ENCODE results near the gene CYP26A1.

CYP26A1 gene

DNA sequence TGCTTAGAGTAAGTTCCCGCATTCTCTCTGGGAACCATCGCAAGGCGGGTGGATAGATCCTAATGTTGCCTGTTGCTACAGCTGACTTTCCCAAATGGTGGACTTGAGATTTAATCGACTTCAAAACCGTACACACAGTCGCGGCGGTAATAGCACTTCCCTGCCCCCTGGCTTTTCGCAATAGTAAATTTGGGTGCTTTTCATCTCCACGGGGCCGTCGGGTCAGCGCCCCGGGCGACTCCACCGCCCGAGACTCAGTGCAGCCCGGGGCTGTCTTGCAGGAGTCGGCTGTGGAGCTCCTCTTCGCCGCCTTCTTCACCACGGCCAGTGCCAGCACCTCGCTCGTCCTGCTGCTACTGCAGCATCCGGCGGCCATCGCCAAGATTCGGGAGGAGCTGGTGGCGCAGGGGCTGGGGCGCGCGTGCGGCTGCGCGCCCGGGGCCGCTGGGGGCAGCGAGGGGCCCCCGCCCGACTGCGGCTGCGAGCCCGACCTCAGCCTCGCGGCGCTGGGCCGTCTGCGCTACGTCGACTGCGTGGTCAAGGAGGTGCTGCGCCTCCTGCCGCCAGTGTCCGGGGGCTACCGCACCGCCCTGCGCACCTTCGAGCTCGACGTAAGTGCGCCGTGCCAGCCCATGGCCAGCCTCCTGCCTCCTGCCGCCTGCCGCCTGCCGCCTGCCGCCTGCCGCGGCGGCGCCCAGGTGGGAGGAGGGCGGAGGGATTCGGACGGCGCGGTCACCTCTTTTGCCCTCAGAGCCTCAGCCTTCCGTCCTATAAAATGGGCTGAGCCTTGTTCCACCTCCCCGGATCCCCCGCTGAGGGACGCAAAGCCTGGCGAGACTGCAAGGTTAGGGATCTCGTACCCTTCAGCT is 7.8 kb upstream of the CYP26A1 start:
- DNase-seq, result no peak

DNA sequence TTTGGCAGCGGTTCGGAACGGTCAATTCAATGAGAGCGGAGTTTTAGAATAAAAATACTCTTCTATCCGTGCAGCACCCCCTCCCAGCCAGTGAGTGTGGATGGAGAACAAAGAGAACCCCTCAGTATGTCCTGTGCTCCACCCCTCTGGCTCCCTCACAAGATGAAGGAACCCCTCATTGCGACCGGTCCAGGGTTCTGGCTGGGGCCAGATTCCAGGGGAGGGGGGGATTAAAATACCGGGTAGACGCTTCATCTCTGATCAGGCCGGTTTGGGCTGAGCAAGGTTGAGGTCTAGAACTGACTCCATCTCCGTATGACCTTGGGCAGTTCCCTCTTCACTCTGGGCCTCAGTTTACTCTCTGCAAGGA is 7.2 kb upstream of the CYP26A1 start:
- DNase-seq, result no peak

DNA sequence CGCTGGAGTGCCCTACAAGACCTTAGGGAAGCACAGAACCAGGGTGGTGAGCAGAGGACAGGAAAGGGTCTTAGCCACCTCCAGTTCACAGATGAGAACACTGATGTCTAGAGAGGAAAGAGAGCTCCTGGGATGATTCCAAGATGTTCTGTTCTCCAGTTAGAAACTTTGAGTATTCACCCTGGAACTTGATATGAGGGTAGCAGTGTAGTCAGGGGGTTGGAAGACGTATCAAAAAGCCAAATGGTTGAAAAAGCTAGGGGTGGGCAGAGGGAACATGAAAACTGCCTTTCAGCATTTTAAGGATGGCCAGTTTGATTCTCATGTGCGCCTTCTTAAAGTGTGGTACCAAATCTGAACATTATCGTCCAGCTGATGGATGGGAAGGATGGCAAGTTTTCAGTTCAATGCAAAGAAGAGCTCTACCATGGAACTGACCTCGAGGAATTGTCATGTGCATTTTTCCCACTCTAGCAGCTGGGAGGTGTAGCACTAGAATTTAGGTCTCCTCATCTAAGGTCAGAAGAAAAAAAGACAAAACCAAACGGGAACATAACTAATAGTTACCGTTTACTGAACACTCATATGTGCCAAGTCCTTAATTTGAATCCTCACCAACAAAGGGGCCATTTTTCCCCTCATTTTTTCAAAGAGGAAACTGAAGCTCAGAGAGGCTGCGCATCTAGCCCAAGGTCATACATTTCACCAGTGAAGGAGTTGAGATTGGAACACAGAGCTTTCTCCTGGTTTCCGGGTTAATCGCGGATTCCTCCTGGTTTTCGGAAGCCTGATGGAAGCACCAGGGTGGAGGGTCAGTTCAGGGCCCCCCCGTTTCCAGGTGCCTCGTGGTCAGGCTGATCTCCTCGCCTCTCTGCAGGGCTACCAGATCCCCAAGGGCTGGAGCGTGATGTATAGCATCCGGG is 6.0 kb upstream of the CYP26A1 start:
- no peak for DNase-seq

DNA sequence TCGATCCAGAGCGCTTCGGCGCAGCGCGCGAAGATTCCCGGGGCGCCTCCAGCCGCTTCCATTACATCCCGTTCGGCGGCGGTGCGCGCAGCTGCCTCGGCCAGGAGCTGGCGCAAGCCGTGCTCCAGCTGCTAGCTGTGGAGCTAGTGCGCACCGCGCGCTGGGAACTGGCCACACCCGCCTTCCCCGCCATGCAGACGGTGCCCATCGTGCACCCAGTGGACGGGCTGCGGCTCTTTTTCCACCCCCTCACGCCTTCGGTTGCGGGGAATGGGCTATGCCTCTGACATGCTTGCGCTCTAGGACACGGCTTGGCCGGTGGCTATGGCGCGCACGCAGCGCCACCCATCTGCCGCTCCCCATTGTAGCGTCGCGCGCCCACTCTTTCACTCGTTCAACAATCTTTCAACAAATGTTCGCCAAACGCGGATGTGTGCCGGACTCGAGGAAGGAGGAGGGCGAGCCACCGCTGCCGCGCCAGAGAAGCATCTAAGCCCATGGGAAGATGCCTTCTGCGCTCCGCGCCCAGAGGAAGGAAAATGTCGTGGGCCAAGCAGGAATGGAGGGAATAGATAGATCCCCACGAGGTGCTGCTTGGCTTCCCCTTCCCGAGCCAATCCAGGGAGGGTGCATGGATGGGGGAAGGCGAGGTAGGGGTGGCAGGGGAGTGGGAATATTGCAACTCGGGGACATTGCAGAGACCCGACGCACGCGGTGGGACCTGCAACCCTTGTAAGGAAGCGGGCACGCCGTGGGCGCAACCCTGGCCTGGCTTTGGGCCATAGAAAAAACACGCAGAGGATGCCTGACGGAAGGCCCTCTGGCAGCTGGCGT is 5.1 kb upstream of the CYP26A1 start:
- no peak for DNase-seq

DNA sequence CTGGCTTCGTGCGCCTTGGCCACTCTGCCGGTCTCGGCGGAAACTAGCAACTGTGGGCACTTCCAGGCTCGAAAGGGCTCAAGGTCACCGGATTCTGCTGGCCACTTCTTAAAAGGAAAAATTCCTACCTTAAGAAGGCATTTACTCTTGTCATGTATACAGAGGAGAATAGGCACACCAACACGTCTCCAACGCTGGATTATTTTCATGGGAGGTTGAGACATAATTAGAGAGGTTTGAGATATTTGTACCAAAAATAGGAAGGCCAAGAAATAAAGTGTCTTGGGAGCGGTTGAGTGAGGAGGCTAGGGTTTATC is 4.5 kb upstream of the CYP26A1 start:
- no peak for DNase-seq

DNA sequence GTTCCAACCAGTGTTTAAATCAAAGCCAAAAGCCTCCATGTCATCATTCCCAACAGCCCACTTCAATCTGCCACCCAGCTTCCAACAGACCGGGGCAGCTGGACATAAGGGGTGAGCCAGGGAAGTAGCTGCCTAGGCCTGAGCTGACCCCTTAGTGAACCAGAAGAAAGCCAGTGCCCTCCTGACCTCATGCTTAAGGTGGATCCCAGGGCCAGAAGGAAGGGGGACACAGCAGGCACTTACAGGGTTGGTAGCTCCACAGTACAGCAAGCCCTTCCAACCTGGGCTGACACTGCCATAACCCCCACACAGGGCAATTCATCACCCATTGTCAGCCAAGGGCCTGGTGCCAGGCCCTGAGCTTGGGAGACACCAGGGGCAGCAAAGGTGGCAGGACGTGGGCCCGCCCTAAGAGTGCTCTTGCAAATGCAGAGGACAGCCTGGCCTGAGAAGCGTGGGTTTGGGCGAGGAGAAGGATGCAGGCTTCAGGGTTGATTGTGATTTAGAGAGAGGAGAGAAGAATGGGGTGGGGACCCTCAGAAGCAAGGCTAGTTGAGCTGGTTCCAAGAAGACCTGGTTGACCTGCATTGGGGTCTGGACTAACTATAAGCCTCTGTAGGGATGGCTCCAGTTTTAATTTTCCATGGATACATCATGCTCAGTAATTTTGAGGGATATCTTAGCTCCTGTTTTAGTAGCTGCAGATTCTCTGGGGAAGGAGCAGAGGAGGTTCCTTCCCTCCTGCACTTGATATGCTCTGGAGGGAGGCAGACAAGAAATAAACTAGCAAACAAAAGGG is 3.1 kb upstream of the CYP26A1 start:
- no peak for DNase-seq

DNA sequence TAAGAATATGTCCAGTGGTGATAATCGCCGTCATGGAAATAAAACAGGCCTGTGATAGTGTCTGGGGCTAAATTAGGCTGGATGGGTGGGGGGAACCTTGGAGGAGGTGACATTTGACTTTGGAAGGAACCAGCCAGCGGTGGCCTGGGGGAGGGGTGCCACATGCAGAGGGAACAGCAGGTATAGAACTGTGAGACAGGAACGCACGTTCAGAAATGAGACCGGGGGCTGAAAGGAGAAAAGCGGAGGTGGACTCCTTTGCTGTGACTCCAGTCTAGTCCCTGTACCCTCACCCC is 2.6 kb upstream of the CYP26A1 start:
- no peak for DNase-seq

DNA sequence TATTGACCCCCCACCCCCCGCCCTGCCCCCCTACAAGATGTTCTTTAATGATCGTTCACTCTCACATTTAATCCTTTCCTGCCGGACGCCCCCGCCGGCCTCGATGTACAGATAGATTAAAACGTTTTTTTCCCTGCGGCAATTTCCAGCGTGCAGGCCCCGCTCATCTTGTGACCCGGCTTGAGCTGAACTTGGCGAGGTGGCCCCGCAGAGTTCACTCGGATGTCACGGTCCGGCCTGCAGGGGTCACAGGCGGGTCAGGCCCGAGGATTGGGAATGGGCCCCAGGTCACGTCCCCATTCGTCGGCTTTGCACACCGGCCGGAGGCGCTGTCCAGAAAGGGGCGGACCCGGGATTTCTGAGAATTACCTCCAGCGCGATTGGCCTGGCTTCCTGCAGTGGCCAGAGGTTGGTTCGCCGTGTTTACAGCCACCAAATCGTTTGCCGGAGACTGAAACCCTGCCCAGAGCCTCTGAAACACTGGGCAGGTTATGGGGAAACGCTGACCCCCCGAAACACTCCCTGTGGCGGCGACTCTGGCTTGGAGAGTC is 1.9 kb upstream of the CYP26A1 start:
- peak; percentile 5 for DNase-seq

DNA sequence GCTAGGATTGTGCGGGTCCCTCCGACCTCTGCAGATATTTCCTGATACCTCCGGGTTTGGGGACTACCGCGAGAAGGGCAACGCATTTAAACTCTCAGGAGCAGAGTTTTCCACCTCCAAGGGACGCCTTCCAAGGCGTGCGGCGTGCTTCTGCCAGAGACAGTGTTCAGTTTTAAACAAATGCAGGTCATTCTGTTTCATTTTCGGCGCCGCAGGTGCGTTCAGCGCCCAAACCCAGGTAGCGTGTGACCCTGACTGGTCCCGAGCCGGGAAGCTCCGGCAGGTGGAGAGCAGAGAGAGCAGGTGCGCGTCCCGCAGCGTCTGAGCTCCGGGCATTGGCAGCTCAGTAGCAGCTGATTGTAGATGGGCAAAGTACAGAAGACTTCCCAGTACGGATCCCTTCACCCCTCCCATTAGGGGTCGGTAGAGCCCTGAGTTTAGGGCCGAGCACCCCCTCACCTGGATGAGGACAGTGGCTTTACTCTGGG is 1.4 kb upstream of the CYP26A1 start:
- DNase-seq, result peak; percentile 20

DNA sequence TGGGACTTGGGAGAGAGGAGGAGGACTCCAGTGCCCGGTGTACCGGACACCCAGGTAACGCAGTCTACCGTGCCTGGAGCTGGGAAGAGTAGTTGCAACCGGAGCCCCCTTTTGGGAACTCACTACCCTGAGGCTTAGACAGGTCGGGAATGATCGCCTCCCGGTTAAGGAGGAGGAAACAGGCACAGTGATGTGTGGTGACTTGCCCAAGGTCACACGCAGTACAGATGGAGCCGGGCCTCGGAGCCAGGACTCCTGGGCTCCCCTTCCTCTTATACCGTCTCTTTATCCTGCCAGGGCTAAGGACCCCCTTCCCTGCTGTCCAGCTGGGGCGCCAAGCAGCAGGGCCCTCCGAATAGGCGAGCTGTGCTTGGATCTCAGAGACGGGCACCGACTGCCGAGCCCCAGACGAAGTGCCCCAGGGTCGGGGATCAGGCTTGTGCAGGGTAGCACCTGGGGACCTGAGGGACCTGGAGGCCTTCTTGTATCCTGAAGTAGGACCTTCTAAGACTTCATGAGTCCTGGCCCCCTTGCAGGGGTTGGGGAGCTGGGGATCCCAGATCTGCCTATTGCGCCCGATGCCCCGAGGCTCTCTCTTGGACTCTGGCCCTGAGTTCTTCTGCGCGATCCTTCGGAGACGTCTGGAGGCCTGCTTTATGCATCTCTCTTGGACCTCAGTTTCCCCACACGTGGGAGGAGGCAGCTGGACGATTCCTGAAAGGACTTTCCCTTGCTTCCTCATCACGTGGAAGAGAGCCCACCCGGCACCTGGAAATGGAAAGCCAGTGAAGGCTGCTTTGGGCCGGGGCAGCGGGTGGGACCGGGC is 767 bp upstream of the CYP26A1 start:
- DNase-seq, result no peak

DNA sequence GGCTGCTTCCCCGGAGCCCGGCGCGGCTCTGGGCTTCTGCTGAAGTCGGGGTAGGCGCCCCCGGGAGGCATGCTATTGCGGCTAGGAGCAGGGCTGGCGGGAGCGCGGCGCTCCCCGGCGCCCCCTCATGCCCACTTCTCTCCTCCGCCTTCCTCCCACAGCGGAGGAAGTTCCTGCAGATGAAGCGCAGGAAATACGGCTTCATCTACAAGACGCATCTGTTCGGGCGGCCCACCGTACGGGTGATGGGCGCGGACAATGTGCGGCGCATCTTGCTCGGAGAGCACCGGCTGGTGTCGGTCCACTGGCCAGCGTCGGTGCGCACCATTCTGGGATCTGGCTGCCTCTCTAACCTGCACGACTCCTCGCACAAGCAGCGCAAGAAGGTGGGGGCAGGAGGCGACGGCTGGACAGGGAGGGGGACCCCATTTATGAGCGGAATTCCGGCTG is 479 bp downstream of the CYP26A1 start:
- no peak for DNase-seq

DNA sequence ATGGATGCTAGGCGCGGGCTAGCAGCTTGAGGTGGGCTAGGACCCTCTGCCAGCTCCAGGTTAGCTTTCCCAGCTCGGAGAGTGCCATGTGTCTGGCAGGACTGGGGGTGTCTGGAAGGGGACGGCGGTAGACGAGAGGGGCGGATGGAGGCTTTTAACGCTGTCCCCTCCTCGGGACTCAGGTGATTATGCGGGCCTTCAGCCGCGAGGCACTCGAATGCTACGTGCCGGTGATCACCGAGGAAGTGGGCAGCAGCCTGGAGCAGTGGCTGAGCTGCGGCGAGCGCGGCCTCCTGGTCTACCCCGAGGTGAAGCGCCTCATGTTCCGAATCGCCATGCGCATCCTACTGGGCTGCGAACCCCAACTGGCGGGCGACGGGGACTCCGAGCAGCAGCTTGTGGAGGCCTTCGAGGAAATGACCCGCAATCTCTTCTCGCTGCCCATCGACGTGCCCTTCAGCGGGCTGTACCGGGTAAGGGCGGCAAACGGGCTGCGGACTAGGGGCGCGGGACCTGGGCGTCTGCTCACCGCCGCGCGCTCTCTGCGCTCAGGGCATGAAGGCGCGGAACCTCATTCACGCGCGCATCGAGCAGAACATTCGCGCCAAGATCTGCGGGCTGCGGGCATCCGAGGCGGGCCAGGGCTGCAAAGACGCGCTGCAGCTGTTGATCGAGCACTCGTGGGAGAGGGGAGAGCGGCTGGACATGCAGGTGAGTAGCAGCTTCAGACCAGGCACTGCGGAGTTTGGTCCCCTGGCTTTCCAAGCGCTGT is 1.1 kb downstream of the CYP26A1 start:
- DNase-seq, result no peak

DNA sequence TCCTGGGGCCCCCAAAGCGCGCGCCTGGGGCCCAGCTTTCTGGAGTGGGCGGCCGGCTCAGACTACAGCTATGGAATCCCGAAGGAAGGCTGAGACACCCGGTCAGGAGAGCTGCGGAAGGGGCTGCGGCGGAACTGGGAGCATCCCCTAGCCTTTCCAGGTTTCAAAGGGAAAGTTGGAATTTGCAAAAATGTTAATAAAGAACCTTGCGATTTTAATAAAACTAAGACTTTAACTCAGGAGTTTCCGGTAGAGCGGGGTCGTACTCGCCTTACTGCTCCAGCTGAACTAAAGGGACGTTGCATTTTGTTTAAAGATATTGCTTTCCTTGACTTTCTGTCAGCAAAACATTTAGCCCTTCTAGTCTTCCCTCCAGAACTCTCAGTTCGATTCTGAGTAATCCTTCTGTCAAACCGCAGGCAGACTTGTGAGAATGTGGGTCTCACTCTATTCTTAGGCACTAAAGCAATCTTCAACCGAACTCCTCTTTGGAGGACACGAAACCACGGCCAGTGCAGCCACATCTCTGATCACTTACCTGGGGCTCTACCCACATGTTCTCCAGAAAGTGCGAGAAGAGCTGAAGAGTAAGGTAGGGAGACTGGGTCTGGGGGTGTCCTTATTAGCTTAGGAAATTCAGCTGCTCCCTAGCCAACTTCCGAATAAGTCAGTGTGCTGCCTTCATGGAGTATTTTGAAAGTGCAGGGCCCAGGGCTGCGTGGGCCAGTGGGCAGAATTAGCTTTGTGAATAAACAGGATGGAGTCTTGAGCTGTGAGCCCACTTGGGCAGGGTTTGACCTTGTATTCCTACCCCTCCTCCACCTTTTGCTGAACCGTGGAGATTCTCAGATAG is 1.9 kb downstream of the CYP26A1 start:
- no peak for DNase-seq

DNA sequence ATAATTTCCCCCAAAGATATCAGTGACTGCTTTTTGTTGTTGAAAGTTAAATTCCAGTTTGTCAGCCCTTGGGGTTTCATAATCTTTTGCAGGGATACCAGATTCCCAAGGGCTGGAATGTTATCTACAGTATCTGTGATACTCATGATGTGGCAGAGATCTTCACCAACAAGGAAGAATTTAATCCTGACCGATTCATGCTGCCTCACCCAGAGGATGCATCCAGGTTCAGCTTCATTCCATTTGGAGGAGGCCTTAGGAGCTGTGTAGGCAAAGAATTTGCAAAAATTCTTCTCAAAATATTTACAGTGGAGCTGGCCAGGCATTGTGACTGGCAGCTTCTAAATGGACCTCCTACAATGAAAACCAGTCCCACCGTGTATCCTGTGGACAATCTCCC is 3.2 kb downstream of the CYP26A1 start:
- no peak for DNase-seq

DNA sequence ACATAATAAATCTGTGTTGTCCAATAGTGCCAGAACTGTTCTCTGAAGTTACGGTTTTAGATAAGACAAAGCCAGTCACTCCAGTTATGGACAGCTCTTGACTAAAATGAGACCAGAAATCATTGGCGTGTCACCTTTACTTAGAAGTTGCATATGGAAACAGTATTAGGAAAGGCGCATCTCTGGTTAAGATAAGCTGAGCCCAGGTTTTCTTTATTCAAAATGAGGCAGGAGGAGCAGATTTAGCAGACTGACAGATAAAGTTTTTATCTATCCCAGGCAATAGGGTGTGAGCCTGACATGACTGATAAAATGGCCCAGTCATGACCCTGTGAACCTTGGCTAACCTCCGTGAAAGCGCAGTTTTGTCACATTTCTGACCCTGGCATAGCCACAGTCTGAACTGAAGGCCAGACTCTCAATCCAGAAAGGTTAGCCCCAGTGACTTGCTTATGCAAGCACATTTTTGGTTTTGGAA is 4.2 kb downstream of the CYP26A1 start:
- no peak for DNase-seq

DNA sequence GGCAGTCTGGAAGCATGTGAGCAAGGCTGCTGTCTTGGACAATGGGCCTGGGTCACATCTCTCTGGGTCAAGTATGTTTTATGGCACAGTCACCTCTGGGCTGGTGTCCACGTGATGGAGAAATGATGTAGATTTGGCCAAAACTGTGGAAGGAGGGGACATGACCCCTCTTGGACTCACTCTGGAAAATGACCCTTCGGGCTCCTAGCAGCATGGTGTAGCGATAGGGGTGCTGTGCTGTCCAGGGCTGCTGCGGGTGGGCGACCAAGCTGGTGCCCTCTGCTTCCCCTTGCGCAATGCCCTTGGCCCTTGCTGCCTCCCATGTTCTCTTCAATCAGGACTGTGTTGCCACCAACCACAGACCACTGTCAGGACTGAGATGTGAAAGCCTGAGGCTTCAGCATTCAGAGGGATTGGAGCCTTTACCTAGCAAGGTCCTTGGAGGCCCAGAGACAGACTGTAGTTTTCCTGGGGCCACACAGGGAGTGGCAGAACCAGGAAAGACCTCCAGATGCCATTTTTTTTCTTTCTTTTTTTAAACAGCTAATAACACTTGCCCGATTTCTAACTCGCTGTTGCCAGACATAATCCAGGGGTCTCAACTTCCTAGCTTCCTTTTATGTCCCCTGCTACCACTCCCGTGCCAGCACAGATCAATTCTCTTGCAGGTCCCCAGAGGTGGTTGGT is 6.1 kb downstream of the CYP26A1 start:
- DNase-seq, result no peak

DNA sequence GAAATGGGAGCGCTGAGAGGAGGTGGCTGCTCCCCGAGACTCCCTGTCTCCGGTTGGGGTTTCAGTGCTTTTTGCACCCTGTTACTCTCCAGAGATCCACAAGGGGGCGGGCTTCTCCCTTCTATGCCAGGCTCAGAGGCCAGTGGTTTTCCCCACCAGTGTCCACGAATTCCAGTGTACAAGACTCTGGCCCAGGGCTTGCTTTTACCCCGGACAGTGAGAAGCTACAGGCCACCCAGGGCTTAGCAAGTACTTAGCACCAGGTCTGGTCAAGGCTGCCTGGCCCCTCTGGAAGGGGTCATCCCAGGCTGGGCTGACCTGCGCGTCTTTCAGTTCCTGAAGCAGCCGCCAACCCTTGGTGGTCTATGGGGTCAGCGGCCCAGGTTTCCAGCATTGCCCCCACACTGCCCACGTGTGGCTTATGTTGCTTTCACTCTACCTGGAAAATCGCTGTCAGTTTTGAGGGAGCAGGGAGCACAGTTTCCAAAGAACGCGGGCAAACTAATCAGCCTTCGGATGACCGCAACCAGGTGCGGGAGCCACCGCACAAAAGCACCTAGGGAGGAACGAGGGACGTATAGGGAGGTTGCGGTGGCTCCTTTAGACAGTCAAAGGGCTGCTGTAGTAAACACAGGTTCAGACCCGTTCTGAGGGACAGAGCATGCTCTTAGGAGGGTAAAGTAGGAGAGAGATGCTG is 6.8 kb downstream of the CYP26A1 start:
- peak; percentile 11 for DNase-seq

DNA sequence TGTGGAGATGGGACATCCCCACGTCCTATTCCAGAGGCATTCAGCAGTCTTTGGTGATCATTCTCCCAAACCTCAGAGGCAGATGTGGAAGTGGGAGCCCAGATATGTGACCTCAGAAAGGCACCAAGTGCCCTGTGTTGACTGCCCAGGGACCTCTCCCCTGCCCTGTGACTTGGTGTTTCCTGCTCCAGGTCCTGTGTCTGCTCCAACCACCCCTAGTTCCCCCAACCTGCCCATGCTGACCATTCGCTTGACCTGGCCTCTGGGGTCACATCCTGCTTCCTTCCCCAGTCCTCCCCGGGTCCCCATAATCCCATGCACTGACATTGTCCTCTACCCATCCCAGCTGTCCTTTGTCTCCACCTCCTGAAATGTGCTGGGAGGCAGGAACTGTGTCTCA is 7.6 kb downstream of the CYP26A1 start:
- DNase-seq, result no peak

Data from NCI-H774 (cell line).